Amygdala (tissue), 56 donors: ENCODE measurements around the gene STC2.

Experiments
- DNase-seq, 56 donors: peaks; one replicate each; lab custom pipeline; 2025; lab: John Stamatoyannopoulos, UW

Gene STC2

DNA sequence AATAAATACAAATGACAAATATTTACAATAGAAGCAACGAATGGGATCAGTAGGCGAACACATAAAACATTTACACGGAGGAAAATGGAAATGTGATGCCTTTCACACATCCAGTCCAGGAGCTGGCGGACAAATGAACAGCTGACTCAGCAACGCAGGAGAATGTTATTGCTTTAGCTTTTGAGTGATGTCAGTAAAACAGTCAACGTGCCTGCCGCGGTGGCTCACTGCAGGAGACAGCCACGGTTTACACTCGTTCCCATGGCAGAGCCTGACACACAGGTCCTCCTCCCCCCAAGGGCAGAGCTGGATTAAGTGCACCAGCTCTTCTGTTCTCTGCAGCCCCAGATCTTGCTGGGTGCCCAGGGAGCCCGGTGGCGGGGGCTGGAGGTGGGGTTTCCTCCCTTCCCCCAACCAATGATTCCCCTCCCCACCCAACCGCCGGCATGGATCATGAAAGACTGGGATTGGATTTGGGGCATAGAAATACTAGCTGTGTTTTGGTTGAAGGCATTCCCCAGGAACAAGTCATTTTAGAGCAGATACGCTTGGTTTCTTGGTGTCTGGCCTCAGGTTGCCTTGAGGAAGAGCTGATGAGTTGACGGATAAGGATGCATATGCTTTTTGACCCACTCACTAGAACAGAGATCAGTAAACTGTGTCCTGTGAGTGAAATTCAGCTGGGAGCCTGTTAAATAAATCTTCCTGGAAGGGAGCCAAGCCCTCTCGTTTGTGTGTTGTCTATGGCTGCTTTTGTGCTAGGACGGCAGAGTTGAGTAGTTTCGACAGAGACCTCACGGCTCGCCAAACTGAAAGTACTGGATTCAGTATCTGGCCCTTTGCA lies 12.5 kb downstream of the STC2 start:
- peak in 14 of 56 donors; percentile 1 to 45 (median 16) for DNase-seq

DNA sequence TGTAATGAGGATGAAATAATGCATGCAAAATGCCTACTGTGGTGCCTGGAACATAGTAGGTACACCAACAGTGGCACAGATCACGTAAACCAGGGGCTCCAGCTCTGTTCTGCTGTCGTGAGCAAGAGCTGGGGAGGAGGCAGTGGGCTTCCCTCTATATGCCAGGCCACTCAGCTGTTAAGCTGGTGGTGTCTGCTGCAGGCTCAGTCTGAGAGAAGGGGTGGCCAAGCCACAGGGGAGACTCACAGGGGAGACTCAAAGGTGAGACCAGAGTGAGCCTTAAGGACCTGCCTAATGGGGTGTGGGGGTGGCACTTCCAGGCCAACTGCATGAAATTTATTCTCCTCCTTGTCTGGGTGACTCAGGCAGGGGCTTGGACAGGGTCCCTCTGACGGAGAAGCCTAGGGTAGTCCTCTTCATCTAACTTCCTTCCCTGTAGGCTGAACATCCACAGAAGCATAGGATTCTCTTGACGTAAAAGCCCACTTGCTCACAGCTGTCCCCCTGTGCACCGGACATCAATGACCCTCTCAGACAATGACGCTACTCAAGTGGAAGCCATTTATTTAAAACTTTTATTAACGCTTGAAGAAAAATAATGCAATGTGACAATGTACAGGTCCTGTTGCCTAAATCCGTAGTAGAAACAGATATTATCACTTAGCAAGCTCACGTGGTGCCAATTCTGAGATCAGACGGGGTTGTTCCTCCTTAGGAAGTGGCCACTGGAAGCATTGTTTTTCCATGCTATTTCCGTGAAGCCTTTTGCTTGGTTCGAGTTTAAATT lies 13.9 kb downstream of the STC2 start:
- DNase-seq = no peak

DNA sequence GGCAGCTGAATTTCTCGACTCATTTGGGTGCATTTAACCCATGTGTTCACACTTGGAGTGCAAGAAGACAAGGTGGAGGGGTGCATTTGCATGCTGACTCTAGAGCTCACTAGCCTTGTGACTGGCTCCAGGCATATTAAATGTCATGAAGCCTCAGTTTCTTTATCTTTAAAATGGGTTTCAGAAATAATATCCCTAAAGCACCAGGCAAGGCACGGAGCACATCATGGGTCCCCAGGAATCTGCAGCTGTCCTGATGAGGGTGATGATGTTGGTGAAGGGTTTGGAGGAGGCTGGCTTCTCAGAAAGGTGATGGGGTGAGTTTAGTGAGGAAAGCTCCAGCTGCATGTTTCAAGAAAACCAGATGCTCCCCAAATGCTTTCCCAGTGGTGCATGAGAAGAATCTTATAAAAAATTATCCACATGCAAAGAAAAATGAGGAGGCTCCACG lies 14.8 kb downstream of the STC2 start:
- no peak for DNase-seq

DNA sequence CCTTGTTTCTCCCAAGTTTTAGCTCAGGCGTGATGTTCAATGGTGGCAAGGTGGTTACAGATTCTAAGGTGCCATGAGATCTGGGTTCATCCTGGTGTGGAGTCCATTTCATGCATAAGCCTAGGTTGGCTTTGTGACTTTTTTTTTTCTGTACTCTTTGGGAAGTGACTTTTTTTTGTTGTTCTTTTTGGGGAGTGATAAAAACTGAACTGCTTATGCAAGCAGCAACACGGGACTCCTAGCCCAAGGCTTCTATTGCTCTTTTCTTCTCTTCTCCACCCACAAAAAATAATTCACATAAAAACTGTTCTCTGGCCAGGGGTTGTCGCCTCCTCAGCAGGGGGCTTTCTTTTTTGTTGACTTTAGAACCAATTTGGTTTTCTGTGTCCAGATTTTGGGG lies 15.4 kb downstream of the STC2 start:
- DNase-seq = no peak

DNA sequence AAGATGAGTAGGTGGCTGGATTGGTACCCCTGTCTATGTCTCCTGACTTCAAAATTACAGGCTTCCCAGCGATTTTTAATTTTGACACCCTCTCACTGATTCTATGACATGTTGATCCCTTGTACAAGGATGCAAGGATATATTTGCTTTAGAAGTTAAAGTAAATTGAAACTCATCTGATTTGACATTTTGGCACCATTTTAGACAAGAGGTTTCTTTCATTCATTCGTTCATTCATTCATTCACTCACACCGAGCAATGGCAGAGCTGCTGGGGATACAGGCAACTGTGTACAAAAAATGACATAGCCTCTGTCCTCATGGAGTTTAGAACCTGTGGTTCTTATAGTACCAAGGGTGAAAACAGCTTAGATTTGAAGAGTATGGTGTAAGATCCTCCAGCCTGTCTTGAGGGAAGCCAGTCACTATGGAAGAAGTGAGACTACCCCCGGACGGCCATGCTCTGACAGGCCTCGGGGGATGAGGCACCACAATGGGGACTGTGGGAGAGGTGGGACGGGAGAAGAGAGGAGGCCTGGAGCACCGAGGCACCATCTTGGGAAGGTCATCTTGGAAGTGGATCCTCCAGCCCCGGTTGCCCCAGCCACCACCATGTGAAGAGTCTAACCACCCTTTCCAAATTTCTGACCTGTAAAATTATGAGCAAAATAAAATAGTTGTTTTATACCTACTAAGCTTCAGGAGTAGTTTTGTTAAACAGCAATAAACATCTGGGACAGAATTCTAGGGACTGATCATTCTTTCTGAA lies 16.2 kb downstream of the STC2 start:
- DNase-seq = no peak

DNA sequence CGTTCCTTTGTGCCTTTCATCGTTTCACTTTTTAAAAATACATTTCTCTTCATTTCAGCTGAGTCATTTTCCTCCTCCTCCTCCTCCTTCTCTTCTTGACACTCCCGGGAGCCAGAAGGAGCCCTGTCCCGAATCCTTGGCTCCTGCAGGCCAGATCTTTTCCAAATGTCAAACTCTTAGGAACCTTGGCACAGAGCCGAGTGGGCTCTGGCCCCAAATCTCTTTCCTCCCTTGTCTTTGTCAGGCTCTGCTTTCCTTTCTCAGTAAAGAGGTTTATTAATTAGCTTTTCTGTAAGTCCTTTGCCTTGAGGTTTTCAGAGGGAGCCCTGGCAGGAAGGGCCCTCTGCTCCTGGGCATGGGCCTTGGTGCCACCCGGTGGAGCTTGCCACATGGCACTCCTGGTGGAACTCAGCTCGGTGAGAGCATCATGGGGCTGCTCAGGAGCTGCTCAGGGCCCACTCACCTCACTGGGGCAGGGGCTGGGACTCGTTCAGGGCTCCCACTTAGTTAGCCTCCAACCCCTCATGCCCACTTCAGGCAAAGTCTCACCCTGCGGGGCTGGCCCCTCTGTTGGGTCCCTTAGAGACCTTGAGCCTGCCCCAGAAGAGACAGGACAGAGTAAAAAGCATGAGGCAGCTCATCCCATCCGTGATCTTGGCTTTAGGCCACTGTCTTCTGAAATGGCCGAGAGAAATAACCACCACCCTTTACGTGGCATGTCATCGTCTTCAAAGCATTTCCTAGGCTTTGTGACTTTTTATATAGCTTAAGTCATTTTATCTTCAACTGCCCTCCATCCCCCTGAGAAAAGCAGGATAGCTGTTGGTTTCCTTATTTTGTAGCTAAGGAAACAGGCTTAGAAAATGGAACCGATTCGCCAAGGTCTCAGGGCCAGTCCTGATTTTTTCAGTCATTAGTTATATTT lies 17.1 kb downstream of the STC2 start:
- peak in 35 of 56 donors; percentile 13 to 89 (median 36) for DNase-seq

DNA sequence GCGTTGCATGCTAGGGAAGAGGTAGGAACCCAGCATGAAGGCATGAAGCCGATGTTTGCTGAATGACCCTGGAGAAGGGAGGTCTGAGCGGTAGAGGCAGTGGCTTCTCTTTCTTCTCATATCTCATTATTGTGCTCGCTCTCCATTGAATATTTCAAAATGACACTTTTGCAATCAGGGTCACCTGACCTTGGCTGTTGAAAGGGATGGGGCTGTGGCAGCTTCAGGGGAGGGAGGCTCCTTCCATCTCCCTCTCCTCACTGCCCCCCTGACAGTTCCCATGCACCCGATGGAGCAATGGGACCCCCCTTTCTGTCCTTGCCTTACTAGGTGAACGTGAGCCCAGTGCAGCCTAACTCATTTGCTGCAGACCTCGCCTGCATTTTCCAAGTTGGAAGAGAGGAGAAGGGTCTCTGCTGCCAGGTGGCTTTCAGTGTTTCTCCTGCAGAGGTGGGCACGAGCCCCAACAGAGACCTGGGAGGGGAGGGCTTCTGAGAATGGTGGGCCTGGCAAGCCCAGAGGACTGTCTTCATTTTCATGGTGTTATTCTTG lies 17.9 kb downstream of the STC2 start:
- no peak for DNase-seq

DNA sequence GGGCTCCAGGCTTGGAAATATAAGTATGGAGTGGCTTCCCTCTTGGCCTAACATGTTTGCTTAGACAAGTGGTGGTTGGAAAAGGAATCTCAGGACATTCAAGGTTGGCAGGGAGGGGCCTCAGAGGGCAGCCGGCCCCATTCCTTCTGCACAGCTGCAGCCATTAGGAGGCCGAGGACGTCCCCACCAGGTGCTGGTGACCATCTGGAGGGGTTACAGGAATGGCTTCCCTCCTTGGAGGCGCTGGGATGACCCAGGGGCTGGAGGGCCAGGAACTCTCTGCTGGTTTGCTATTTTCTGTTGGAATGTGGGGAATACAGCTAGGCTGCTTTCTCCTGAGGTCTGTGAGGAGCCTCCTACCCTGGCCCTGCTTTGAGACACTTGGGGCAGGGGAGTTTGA lies 18.5 kb downstream of the STC2 start:
- no peak for DNase-seq

DNA sequence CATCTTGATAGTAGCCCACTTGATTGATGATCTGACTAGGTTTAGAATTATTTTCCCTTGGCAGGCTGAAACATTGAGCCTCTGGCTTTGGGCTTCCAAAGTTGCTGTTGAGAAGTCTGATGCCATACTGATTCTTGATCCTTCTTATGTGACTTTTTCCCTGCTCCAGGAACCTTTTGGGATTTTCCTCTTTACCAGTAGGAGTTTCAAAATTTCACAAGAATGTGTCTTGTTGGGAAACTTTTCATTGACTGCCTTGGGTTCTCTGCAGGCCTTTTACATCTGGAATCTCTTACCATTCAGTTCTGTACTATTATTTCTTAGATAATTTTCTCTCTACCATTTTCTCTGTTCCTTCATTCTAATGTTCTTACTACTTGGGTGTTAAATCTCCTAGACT lies 20.0 kb downstream of the STC2 start:
- DNase-seq = no peak

DNA sequence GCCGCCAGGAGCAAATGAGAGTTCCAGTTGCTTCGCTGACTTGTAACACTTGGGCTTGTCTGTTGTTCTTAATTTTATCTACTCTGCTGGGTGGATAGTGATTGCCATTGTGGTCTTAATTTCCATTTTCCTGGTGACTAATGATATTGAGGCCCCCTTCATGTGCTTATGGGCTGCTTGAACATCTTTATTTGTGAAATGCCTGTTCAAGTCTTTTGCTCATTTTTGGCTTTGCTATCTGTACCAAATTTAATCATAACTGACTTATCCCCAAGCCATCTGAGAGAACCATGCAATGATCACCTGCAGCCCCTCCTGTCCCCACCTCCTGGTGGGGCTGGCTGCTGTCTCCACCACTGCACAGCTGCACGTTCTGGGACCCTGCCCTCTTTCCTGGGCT lies 20.5 kb downstream of the STC2 start:
- DNase-seq = no peak

DNA sequence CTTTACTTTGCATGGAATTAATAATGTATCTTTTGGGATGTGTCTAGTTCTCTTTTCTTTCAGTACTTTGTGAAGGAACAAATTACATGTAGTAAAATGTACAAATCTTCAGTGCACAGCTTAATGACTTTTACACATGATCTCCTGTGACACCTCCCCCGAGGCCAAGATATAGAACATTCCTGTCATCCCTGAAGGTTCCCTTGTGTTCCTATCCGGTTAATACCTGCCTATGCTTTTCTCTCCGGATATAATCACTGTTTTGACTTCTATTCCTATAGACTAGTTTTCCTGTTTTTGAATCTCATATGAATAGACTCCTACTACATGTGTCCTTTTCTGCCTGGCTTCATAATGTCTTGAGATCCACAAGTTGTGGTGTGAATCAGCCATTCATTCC lies 21.5 kb downstream of the STC2 start:
- no peak for DNase-seq

DNA sequence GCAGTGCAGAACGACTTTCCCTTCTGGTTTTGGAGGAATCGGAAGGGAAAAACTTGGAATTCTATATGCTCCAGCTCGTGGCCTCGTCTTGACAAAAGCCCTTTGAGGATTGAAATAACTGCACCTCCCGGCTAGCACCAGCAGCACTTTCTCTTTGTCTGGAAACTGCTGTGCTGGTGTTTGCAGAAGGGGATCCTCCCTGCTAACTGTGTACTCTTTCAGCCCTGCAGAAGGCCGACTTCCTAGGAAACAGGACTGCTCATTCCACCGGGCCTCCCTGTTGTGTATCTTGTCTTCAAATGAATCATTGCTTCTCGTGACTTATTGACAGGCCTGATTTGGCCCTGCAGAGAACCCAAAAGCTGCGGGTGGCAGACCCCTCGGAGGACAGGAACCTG lies 23.6 kb downstream of the STC2 start:
- DNase-seq = no peak

DNA sequence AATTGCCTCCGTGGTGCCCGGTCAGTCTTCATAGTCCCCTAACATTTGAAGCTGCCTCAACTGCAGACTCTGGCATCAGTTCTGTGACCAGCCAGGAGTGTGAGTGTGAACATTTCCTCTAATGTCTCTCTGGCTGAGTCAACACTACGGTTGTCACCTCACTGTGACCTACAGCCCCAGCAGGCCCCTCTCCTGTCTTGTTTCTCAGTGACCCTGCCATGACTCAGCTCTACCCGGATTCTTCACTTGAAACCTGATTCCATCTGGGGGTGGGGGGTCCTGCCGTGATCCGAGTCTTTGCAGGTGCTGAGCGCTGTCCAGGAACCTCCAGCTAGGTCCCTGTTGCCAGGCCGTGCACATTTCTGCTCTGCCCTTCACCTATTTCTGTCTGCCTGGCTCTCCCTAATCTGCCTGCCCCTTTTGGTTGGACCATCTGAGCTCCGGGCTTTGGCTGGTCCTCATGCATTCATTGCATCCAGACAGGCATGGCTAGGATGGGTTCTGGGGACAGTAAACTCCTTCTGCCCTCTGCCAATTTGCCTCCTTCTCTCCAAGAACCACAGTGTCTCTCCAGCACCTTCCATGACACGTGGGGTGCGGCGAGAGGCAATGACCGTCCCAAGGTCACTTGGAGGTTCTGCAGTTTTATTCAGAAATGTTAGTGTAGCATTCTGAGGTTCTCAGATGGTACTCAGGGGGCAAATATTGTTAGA lies 24.2 kb downstream of the STC2 start:
- no peak for DNase-seq

DNA sequence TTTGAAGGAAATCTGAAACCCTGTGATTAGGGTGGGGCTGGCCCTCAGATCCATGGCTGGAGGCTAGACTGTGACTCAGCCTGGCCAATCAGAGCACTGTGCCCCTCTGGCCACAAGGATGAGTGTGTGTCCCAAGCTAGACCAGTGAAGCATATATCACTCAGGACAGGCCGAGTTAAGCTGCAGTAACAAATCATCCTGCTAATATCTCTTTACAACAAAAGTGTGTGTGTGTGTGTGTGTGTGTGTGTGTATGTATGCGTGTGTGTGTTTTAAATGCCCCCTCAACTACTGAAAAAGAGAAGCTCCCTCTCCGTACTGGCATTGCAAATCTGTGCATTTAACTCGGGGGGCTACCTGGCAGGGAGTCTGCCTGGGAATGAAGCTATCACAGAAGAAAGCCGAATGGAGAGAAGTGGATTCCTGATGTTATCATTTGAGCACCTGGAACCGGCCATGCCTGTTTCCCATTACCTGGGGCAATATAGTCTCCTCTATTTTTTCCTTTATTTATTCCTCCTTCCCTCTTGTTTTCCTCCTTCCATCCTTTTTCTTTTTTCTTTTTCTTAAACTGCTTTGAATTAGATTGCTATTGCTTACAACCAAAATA lies 25.6 kb downstream of the STC2 start:
- DNase-seq = no peak

DNA sequence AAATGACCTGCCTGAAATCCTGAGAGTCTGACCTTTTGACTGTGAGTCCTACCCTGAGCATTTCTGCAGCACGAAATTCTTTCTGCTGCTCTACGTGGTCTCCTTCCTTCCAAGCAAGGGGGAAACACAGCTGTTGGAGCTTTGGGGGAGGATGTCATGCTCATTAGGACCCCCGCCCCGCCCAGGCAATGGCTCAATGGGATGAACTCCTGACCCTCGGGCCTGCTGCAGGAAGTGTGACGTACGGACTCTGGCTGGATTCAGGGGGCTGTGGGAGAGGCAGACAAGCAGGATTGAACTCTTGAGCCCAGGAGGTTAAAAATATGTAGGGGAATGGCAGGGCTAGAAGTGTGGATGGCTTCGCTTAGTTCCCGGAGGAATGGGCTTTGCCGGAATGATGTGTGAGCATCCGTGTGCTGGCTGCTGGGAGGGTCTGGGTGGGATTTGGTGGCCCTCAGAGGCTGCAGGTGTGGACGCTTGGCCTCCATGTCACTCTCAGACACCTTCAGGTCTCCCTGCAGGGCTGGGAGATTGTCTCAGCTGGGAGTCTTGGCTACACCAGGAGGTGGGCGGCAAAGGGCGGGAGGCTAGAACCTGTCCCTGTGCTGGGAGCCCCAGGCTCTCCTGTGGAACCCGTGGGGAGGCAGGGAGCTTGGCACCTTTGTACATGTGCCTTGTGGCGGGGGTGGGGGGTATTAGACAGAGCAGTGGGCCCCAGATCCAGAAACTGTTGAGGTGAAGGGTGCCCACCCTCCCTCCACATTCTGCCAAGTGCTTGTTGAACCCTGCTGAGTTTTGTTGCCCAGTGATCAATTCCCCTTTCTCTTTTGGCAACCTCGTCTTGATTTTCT lies 26.3 kb downstream of the STC2 start:
- DNase-seq = no peak

DNA sequence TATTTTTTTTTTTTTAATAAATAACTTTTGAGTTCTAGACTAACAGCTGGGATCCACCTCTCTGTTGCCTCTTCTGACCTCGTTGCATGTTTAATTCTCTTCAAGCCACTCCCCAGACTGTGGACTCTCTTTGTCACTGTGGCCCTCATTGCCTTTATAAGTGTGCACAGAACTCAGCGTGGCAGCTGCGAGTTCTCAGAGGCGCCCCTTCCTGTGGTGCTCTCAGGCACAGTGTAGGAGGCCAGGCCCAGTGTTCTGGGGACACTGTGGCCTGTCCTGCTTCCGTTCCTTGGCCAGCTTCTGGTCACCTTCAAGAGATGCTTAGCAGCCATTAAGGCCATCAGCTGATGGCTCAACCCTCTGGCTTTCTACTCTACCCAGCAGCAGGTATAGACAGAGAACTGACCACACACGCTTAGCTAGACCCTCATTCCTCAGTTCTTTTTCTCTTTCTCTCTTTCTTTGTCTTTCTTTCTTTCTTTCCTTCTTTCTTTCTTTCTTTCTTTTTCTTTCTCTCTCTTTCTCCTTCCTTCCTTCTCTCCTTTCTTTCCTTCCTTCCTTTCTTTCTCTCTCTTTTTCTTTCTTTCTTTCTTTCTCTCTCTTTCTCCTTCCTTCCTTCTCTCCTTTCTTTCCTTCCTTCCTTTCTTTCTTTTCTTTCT lies 27.7 kb downstream of the STC2 start:
- no peak for DNase-seq

DNA sequence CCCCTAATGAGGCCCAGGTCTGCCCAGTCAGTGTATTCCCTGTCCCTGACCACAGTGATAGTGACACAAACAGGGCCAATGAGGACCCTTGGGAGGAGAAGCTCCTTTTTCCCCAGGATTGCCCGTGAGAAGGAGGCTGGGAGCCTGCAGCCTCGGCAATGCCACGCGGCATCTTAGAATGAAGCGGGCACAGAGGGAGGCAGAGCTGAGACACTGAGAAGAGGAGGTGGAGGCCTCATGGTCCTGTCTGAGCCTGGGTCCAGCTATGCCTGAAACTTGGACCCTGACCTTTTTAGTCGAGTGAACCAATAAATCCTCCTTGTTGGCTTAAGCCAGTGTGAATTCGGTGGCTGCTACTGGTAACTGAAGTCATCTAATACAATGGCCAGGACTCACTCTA lies 28.4 kb downstream of the STC2 start:
- no peak for DNase-seq
